Peyer's patch (tissue), 4 donors: ENCODE measurements around the gene CLDN9.

Source experiments
- POLR2A ChIP-seq, 2 donors: fragments of 450-650 bp; IDR thresholded peaks; one replicate each; pipeline ENCODE4 v1.5.1; 2017; ENCODE audit warnings: antibody characterized with exemption in 2 of 2, mild to moderate bottlenecking in 2 of 2, moderate library complexity in 2 of 2
- TF ChIP-seq, protein P1 (sequence below), 6 experiments: fragments of 450-650 bp in 4 of 6; fragments of 200-600 bp in 2 of 6; sonication (generic) in 1 of 6; IDR thresholded peaks; one replicate each; pipeline ENCODE4 v1.5.1; 2017 to 2019; ENCODE audit warnings: antibody characterized with exemption in 6 of 6, mild to moderate bottlenecking in 3 of 6, moderate library complexity in 1 of 6

GRCh38 chr16:2963723-2964474 is 48.8 kb upstream of the CLDN9 start, which contains the start of gene KREMEN2:
- TF ChIP-seq, protein P1, sequence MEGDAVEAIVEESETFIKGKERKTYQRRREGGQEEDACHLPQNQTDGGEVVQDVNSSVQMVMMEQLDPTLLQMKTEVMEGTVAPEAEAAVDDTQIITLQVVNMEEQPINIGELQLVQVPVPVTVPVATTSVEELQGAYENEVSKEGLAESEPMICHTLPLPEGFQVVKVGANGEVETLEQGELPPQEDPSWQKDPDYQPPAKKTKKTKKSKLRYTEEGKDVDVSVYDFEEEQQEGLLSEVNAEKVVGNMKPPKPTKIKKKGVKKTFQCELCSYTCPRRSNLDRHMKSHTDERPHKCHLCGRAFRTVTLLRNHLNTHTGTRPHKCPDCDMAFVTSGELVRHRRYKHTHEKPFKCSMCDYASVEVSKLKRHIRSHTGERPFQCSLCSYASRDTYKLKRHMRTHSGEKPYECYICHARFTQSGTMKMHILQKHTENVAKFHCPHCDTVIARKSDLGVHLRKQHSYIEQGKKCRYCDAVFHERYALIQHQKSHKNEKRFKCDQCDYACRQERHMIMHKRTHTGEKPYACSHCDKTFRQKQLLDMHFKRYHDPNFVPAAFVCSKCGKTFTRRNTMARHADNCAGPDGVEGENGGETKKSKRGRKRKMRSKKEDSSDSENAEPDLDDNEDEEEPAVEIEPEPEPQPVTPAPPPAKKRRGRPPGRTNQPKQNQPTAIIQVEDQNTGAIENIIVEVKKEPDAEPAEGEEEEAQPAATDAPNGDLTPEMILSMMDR (IDR thresholded peaks at IDR 0.05) = no peak
- no peak for TF ChIP-seq POLR2A (IDR thresholded peaks at IDR 0.05)
